Parathyroid adenoma (tissue), 2 donors: ENCODE measurements around the gene ZNF350.
"Not testable (repeated sequence)": the region's sequence is repeated elsewhere in the genome, so short reads cannot be mapped to it uniquely, and the experiment has no call there.

Experiments
- H2AFZ ChIP-seq: fragments of 300-600 bp; sonication (generic); one replicate; pipeline ENCODE4 v1.7.0; 2017; ENCODE audit warnings: antibody characterized with exemption, mild to moderate bottlenecking
- H3K27ac ChIP-seq: fragments of 300-600 bp; sonication (generic); one replicate; pipeline ENCODE4 v1.7.0; 2017
- H3K27me3 ChIP-seq: fragments of 300-600 bp; sonication (generic); one replicate; pipeline ENCODE4 v1.7.0; 2017; ENCODE audit warnings: low read length; ENCODE audit not compliant: control insufficient read depth, insufficient read depth
- H3K36me3 ChIP-seq: fragments of 300-600 bp; sonication (generic); one replicate; pipeline ENCODE4 v1.7.0; 2017; ENCODE audit warnings: low read length; ENCODE audit not compliant: control insufficient read depth, insufficient read depth
- H3K4me1 ChIP-seq: fragments of 300-600 bp; sonication (generic); one replicate; pipeline ENCODE4 v1.7.0; 2017; ENCODE audit warnings: control low read depth
- H3K4me2 ChIP-seq: fragments of 300-600 bp; sonication (generic); one replicate; pipeline ENCODE4 v1.7.0; 2017; ENCODE audit warnings: low read length
- H3K4me3 ChIP-seq: fragments of 300-600 bp; sonication (generic); one replicate; pipeline ENCODE4 v1.7.0; 2017; ENCODE audit warnings: low read depth, low read length
- H3K79me2 ChIP-seq: fragments of 300-600 bp; sonication (generic); one replicate; pipeline ENCODE4 v1.7.0; 2017; ENCODE audit warnings: control low read depth
- H3K9ac ChIP-seq: fragments of 300-600 bp; sonication (generic); one replicate; pipeline ENCODE4 v1.7.0; 2017; ENCODE audit warnings: mild to moderate bottlenecking
- H3K9me3 ChIP-seq: fragments of 300-600 bp; sonication (generic); one replicate; pipeline ENCODE4 v1.7.0; 2017; ENCODE audit warnings: low read length; ENCODE audit not compliant: control insufficient read depth
- TF ChIP-seq, protein P1 (sequence below): fragments of 300-600 bp; sonication (generic); IDR thresholded peaks from one replicate; pipeline ENCODE4 v1.7.0; 2017; ENCODE audit warnings: antibody characterized with exemption, mild to moderate bottlenecking
- donor health status: primary hyperparathyroidism.

The ZNF350 gene

DNA sequence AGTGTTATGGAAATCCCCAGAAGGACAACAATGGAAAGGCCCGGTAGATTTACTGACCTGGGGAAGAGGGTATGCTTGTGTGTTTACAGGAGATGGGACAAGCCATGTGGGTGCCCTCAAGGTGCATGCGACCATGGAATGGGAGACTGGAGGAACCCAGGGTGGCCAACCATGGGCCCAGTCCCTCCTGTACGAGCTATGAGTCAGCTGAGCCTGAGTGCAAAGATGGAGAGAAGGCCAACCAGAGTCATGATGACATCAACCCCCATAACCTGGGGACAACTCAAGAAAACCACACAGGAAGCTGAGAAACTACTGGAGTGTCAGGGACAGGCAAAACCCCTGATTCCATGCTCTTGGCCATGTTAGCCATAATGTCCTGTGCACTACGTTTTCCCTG is 7.8 kb downstream of the ZNF350 start:
- no peak overlapping the region for H3K4me3 ChIP-seq
- peaks cover 4% of the 10 kb centered on the region for H3K79me2 ChIP-seq
- H3K9me3 ChIP-seq, result no peaks in the 10 kb centered on the region
- H3K9ac ChIP-seq, result no peak overlapping the region
- no peak overlapping the region for H3K4me2 ChIP-seq
- H2AFZ ChIP-seq, result no peak overlapping the region
- no peaks in the 10 kb centered on the region for H3K27me3 ChIP-seq
- no peak overlapping the region for H3K27ac ChIP-seq
- no peaks in the 10 kb centered on the region for H3K4me1 ChIP-seq
- TF ChIP-seq, protein P1, sequence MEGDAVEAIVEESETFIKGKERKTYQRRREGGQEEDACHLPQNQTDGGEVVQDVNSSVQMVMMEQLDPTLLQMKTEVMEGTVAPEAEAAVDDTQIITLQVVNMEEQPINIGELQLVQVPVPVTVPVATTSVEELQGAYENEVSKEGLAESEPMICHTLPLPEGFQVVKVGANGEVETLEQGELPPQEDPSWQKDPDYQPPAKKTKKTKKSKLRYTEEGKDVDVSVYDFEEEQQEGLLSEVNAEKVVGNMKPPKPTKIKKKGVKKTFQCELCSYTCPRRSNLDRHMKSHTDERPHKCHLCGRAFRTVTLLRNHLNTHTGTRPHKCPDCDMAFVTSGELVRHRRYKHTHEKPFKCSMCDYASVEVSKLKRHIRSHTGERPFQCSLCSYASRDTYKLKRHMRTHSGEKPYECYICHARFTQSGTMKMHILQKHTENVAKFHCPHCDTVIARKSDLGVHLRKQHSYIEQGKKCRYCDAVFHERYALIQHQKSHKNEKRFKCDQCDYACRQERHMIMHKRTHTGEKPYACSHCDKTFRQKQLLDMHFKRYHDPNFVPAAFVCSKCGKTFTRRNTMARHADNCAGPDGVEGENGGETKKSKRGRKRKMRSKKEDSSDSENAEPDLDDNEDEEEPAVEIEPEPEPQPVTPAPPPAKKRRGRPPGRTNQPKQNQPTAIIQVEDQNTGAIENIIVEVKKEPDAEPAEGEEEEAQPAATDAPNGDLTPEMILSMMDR, result no peak
- no peaks in the 10 kb centered on the region for H3K36me3 ChIP-seq

DNA sequence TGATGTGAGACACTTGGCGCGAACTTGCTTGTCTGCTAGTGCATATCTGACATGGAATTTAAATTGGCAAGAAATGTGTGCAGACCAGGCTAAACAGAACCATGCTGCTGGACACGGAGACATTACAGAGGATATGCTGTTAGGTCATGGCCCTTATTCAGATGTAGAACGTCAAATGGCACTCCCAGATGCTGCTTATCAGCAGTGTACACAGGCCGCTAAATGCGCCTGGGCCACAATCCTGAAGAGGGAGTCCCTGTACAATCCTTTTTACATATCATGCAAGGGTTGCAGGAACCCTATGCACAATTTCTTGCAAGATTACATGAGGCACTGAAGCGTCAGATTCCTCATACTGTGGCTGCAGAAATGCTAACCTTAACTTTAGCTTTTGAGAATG is 9.3 kb downstream of the ZNF350 start:
- Histone ChIP-seq H3K4me3 (no peak overlapping the region), H3K4me1 (no peaks in the 10 kb centered on the region), H3K27me3 (no peaks in the 10 kb centered on the region), H3K4me2 (no peak overlapping the region), H3K9me3 (no peaks in the 10 kb centered on the region), H2AFZ (no peak overlapping the region), H3K79me2 (peaks cover 4% of the 10 kb centered on the region), H3K9ac (no peak overlapping the region), H3K36me3 (peaks cover 7% of the 10 kb centered on the region), H3K27ac (no peak overlapping the region)
- TF ChIP-seq, protein P1, result no peak

DNA sequence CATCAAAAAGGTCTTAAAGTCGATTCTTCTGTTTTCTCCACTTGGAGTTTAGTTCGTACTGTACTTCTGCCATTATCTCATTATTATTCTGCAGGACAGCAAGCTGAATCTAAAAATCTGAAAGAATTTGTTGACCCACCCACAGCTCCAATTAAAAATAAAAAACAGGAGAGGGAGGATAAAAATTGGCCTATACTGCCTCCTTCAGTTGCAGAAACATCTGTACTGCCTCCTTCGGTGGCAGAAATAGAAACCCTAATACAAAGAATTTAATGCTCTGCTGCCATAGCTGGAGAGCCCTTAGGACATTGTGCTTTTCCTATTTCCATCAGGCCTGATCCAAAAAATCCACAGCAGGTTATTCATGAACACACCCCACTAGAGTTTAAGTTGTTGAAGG is 9.8 kb downstream of the ZNF350 start:
- Histone ChIP-seq H3K27ac (no peak overlapping the region), H3K9ac (no peak overlapping the region), H3K4me2 (no peak overlapping the region), H3K4me3 (no peak overlapping the region), H3K27me3 (no peaks in the 10 kb centered on the region), H3K4me1 (no peaks in the 10 kb centered on the region), H3K79me2 (peaks cover 4% of the 10 kb centered on the region), H2AFZ (no peak overlapping the region), H3K9me3 (peaks cover 1% of the 10 kb centered on the region), H3K36me3 (peaks cover 7% of the 10 kb centered on the region)
- TF ChIP-seq, protein P1, result no peak

DNA sequence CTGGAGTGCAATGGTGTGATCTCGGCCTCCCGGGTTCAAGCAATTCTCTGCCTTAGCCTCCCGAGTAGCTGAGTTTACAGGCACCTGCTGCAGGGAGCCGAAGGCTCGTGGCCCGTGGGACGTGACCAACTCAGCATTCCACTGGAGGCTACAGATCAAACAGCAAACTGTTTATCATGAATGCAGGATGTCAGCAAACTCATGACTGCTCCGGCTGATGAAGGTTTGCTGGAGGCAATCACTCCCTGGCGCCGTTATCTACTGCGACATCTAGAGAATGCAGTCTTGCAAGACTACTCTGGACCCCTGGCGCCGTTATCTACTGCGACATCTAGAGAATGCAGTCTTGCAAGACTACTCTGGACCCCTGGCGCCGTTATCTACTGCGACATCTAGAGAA is 10.9 kb downstream of the ZNF350 start:
- H2AFZ ChIP-seq, H3K27ac ChIP-seq, H3K27me3 ChIP-seq, H3K4me3 ChIP-seq, H3K79me2 ChIP-seq, H3K9ac ChIP-seq, H3K4me2 ChIP-seq, H3K4me1 ChIP-seq, H3K9me3 ChIP-seq: not testable (repeated sequence)
- H3K36me3 ChIP-seq, result peaks cover 13% of the 10 kb centered on the region

DNA sequence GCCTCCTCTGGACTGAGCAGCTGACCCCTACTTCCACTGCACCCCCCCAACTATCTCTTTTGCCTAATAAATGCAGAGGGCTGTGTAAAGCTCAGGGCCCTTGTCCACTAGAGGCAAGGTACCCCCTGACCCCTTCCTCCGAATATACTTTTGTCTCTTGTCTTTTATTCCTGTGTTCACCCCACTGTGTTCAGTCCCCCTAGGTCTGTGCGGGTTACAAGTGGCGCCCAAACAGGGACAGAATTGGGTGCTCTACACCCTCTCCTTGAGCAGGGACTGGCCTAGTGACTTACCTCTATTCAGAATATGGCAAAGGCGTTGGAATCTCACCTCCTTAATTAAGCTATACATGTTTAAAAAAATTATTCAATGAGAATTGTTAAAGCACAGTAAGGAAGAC is 15.0 kb downstream of the ZNF350 start:
- H3K9me3 ChIP-seq, result peaks cover 6% of the 10 kb centered on the region
- H3K9ac ChIP-seq, result no peak overlapping the region
- H3K27me3 ChIP-seq, result no peaks in the 10 kb centered on the region
- no peaks in the 10 kb centered on the region for H3K79me2 ChIP-seq
- no peak overlapping the region for H3K27ac ChIP-seq
- no peak overlapping the region for H3K4me2 ChIP-seq
- peaks cover 13% of the 10 kb centered on the region for H3K36me3 ChIP-seq
- no peaks in the 10 kb centered on the region for H3K4me1 ChIP-seq
- H2AFZ ChIP-seq, result no peak overlapping the region
- H3K4me3 ChIP-seq, result no peak overlapping the region
- TF ChIP-seq, protein P1, result no peak
